Neutrophil (primary cell): ENCODE results near the gene CAND2.

ENCODE experiments used
- H3K27ac ChIP-seq: fragments of 200-600 bp; sonication (generic); 2 replicates; pipeline ENCODE4 v1.5.1; 2016; ENCODE audit warnings: mild to moderate bottlenecking, moderate library complexity
- H3K27me3 ChIP-seq: fragments of 200-600 bp; sonication (generic); 2 replicates; pipeline ENCODE4 v1.6.0; 2016; ENCODE audit warnings: mild to moderate bottlenecking
- H3K36me3 ChIP-seq: fragments of 200-600 bp; sonication (generic); 2 replicates; pipeline ENCODE4 v1.5.1; 2017
- H3K4me1 ChIP-seq, 2 experiments: fragments of 200-600 bp in 1 of 2; sonication (generic) in 1 of 2; 1 replicate in 1 of 2; 2 replicates in 1 of 2; pipeline versions ENCODE4 v1.5.1 to v1.6.1; 2013 to 2016; ENCODE audit warnings: low read depth in 1 of 2, low read length in 1 of 2, mild to moderate bottlenecking in 1 of 2, moderate library complexity in 1 of 2; ENCODE audit not compliant: control insufficient read depth in 1 of 2, insufficient read depth in 1 of 2
- H3K4me3 ChIP-seq, 2 experiments: fragments of 200-600 bp in 1 of 2; sonication (generic) in 1 of 2; 1 replicate in 1 of 2; 2 replicates in 1 of 2; pipeline ENCODE4 v1.5.1; 2013 to 2016; ENCODE audit warnings: low read depth in 1 of 2, low read length in 1 of 2, mild to moderate bottlenecking in 1 of 2, moderate library complexity in 1 of 2
- H3K9me3 ChIP-seq: fragments of 200-600 bp; sonication (generic); 2 replicates; pipeline ENCODE4 v1.5.1; 2016
- TF ChIP-seq, protein P1 (sequence below): fragments of 200-600 bp; sonication (generic); IDR thresholded peaks from 2 replicates; pipeline ENCODE4 v1.5.1; 2016; ENCODE audit warnings: antibody characterized with exemption

Gene CAND2

DNA sequence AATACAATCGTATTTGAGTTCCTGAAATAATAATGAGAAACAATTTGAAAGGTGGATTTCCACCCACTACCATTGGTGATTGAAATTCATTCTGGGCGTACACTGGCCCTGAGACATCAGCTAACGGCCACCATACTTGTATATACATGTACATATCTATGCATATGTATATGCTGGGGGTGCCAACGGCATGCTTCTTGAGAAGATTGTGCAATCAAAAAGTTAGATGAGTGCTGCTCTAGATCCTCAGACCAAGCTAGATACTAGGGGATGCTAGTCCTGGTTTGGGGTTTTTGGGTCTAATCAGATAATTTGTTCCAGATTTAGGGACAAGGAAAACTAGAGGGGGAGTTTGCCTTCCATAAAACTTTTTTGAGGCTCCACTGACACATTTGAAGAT lies 40.3 kb upstream of the CAND2 start:
- Histone ChIP-seq H3K4me3 (no peak overlapping the region), H3K4me1 (no peaks in the 10 kb centered on the region), H3K36me3 (no peaks in the 10 kb centered on the region), H3K9me3 (no peaks in the 10 kb centered on the region), H3K27ac (no peak overlapping the region), H3K27me3 (peaks cover 3% of the 10 kb centered on the region)
- TF ChIP-seq, protein P1, sequence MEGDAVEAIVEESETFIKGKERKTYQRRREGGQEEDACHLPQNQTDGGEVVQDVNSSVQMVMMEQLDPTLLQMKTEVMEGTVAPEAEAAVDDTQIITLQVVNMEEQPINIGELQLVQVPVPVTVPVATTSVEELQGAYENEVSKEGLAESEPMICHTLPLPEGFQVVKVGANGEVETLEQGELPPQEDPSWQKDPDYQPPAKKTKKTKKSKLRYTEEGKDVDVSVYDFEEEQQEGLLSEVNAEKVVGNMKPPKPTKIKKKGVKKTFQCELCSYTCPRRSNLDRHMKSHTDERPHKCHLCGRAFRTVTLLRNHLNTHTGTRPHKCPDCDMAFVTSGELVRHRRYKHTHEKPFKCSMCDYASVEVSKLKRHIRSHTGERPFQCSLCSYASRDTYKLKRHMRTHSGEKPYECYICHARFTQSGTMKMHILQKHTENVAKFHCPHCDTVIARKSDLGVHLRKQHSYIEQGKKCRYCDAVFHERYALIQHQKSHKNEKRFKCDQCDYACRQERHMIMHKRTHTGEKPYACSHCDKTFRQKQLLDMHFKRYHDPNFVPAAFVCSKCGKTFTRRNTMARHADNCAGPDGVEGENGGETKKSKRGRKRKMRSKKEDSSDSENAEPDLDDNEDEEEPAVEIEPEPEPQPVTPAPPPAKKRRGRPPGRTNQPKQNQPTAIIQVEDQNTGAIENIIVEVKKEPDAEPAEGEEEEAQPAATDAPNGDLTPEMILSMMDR = no peak

DNA sequence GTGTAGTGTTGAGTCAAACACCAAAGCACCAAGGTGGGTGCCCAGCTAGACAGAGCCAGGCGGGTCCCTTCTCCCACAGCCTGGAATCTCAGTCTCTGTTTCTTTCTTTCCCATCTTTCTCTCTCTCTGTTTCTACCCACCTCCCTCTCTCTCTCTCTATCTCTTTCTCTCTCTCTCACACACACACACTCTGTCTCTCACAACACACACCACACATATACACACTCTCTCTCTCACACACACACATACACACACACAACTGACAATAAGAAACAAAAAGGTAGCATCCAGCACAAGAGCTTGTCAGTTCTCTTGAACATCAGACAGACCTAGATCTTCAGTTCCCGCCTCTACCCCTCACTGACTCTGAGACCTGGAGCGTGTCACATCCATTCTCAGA lies 39.8 kb upstream of the CAND2 start:
- H3K4me3 ChIP-seq = no peak overlapping the region
- no peaks in the 10 kb centered on the region for H3K36me3 ChIP-seq
- H3K9me3 ChIP-seq = no peaks in the 10 kb centered on the region
- H3K4me1 ChIP-seq = no peaks in the 10 kb centered on the region
- H3K27ac ChIP-seq = no peak overlapping the region
- TF ChIP-seq, protein P1 = no peak
- H3K27me3 ChIP-seq = peaks cover 3% of the 10 kb centered on the region

DNA sequence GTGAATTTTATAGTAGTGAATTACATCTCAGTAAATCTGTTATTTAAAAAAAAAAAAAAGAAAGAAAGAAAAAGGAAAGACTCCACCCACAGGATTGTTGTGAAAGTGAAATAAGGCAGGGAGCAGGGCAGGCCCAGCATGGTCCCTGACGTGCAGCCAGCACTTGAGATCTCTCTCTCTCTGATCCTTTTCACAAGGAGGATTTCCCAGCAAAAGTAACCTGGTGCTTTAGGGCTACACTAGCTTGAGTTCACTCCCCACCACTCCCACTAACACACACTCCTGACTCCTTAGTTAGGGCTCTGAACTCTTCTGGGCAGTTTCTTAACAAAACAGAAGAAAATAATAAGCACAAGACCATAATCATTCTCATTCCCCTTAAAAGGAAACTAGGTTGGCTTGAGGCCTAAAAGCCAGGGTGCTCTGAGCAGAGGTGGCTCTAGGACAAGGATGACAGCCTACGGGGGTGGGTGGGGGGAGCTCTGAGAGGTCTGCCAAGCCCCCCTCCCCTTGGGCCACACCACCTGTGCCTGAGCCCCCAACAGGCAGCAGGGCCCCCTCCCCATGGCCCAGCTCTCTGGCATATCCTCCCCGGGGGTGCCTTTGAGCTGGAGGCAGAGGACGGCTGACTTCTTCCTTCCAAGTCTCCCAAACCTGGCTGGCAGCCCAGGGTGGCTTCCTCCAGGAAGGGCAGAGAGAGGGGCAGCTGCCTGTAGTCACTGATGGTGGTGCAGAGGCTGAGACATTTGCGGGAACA lies 38.3 kb upstream of the CAND2 start:
- Histone ChIP-seq H3K4me1 (no peaks in the 10 kb centered on the region), H3K4me3 (no peak overlapping the region), H3K9me3 (no peaks in the 10 kb centered on the region), H3K27me3 (peaks cover 5% of the 10 kb centered on the region), H3K36me3 (no peaks in the 10 kb centered on the region), H3K27ac (no peak overlapping the region)
- TF ChIP-seq, protein P1 = no peak

DNA sequence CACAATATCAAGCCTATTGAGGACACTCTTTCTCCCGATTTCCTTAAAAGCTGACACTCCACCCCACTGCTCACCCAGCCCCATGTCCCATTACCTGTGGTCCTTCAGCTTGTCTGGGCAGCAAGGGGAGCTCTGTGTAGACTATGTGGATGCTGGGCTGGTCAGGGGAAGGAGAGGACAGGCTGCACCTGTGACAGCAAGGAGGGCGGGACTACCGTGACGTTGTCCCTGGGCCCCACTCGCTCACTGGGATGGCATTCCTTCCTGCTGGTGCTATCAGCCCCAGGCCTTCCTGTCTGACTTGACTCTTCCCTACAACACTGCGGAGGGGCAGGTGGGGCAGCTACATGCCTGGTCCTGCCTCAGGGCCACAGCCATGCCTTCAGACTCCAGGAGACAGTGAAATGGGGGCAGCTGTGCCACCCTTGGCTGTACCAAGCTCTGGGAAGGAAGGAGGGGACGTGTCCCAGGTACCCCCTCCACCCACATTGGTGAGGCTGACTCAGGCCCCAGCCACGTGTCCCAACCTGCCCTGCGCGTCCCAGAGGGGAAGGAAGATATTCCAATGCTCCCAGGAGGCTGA lies 37.3 kb upstream of the CAND2 start, which contains the start of gene TMEM40:
TMEM40 (minus strand) TSS at position 163 of the 583 bp plus-strand sequence. CDS start 9,427 bp downstream, outside the sequence.
- H3K4me3 ChIP-seq = no peak within 1 kb of the TSS
- no peaks in the 10 kb centered on the region for H3K36me3 ChIP-seq
- no peaks in the 10 kb centered on the region for H3K9me3 ChIP-seq
- H3K27me3 ChIP-seq = peaks cover 5% of the 10 kb centered on the region
- no peak within 1 kb of the TSS for H3K27ac ChIP-seq
- TF ChIP-seq, protein P1 = no peak
- no peaks in the 10 kb centered on the region for H3K4me1 ChIP-seq

DNA sequence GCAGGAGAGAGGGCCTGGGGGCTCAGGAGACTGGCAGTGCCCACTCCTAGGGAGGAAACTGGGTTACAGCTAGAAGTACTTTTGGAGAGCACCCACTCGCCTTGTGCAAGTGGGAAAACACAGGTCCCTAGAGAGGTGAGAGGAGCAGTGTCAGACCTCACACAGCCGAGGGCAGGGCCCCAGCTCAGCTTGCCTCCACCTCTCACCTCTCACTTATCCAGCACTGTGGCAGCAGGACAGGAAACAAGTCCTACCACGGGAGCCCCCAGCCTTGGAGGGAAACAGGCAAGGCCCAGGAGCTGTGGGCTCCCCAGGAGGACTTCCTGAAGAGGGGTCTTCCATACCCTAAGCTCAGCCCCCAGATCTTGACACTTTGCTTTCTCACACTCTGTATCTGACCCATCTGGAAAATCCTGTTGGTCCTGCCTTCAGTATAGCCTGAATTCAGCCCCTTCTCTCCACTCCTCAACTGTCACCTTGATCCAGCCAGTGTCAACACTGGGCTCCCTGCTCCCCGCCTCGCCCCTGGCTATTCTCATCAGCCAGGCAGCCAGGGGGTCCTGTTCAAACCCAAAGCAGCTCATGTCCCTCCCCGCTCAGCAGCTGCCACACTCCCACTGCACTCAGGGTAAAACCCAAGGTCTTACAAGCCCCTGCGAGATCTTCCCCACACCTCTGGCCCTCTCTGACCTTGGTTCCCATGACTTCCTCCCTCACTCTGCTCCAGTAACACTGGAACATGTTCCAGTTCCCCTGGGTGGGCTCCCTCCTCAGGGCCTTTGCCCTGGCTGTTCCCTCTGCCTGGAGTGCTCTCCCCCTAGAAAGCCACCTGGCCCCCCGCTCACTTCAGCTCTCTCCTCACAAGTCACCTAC lies 36.6 kb upstream of the CAND2 start:
- no peaks in the 10 kb centered on the region for H3K9me3 ChIP-seq
- no peaks in the 10 kb centered on the region for H3K4me1 ChIP-seq
- H3K4me3 ChIP-seq = no peak overlapping the region
- TF ChIP-seq, protein P1 = no peak
- peaks cover 5% of the 10 kb centered on the region for H3K27me3 ChIP-seq
- no peaks in the 10 kb centered on the region for H3K36me3 ChIP-seq
- no peak overlapping the region for H3K27ac ChIP-seq
